Measurements from ENCODE around the gene MDC1.
"Not testable (repeated sequence)": the region's sequence is repeated elsewhere in the genome, so short reads cannot be mapped to it uniquely, and the experiment has no call there.

DNA sequence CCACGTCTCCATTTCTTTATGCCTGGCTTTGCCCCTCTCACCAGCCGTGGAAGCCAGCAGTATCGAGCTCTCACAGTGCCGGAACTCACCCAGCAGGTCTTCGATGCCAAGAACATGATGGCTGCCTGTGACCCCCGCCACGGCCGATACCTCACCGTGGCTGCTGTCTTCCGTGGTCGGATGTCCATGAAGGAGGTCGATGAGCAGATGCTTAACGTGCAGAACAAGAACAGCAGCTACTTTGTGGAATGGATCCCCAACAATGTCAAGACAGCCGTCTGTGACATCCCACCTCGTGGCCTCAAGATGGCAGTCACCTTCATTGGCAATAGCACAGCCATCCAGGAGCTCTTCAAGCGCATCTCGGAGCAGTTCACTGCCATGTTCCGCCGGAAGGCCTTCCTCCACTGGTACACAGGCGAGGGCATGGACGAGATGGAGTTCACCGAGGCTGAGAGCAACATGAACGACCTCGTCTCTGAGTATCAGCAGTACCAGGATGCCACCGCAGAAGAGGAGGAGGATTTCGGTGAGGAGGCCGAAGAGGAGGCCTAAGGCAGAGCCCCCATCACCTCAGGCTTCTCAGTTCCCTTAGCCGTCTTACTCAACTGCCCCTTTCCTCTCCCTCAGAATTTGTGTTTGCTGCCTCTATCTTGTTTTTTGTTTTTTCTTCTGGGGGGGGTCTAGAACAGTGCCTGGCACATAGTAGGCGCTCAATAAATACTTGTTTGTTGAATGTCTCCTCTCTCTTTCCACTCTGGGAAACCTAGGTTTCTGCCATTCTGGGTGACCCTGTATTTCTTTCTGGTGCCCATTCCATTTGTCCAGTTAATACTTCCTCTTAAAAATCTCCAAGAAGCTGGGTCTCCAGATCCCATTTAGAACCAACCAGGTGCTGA is 7.0 kb upstream of the MDC1 start:
- not testable (repeated sequence) for TF ChIP-seq POLR2A (IDR thresholded peaks at IDR 0.05)
- TF ChIP-seq, protein P1, sequence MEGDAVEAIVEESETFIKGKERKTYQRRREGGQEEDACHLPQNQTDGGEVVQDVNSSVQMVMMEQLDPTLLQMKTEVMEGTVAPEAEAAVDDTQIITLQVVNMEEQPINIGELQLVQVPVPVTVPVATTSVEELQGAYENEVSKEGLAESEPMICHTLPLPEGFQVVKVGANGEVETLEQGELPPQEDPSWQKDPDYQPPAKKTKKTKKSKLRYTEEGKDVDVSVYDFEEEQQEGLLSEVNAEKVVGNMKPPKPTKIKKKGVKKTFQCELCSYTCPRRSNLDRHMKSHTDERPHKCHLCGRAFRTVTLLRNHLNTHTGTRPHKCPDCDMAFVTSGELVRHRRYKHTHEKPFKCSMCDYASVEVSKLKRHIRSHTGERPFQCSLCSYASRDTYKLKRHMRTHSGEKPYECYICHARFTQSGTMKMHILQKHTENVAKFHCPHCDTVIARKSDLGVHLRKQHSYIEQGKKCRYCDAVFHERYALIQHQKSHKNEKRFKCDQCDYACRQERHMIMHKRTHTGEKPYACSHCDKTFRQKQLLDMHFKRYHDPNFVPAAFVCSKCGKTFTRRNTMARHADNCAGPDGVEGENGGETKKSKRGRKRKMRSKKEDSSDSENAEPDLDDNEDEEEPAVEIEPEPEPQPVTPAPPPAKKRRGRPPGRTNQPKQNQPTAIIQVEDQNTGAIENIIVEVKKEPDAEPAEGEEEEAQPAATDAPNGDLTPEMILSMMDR (IDR thresholded peaks at IDR 0.05 in 4 of 5, conservative IDR thresholded peaks at IDR 0.05 in 1 of 5) = not testable (repeated sequence)

All from gastrocnemius medialis (tissue), 4 donors.